GM15510 (cell line): ENCODE data around the gene NMNAT1.

Experiments
- POLR2A ChIP-seq: IDR thresholded peaks from 3 replicates; pipeline ENCODE4 v1.6.1; 2011; ENCODE audit warnings: borderline replicate concordance; ENCODE audit not compliant: insufficient read length; ENCODE audit errors: extremely low read depth

Gene NMNAT1

GRCh38 chr1:9912264-9912936 is 30.9 kb upstream of the NMNAT1 start:
- TF ChIP-seq POLR2A: no peak

DNA sequence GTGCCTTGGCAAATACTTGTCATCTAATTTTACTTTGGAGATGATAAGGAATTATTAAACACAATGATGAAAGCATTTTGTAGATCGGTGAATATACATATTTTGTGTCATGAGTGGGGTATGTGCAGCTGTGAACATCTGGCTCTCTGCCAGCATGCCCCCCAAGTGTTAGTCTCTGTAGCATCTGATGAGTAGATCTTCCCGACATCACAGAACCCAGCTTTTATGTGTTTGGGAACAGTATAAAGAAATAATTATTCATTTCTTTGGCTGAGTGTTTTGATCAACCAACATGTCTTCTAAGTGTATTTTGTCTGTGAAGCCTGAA is 28.7 kb upstream of the NMNAT1 start:
- TF ChIP-seq POLR2A: no peak

DNA sequence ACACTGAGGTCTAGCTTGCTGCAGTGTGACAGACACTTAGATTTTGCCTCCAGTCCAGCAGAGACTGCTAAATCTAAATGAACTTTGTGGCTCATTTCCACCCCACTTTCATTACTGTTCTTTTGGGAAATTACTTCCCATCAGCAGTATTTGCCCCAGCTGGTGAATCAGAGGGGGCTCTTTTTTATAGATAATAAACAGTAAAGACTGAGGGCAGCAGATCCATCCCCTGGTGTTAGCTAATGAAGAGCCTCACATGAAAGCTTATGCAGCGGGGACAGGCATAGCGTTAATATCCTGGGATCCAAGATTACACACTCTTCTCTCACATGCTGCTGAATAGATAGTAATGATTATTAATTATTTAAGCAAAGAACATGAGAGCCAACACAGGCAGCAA is 26.8 kb upstream of the NMNAT1 start:
- TF ChIP-seq POLR2A: no peak

DNA sequence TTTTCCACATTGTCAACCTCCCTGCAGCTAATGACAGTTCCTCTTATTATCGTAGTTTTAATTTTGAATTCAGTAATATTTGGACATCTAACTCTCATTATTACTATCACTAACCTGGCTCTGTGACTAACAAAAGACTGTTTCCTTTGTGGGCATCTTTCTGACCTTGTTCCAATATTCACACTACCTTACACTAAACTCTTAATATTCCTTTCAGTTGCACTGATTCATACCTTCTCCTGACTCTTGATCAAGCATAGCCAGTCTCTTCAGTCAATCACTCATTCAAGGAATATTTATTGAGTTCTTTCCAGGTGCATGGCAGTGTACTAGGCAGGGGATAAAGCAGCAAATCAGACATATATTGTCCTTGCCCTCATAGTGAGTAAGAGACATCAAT is 25.4 kb upstream of the NMNAT1 start:
- no peak for TF ChIP-seq POLR2A

DNA sequence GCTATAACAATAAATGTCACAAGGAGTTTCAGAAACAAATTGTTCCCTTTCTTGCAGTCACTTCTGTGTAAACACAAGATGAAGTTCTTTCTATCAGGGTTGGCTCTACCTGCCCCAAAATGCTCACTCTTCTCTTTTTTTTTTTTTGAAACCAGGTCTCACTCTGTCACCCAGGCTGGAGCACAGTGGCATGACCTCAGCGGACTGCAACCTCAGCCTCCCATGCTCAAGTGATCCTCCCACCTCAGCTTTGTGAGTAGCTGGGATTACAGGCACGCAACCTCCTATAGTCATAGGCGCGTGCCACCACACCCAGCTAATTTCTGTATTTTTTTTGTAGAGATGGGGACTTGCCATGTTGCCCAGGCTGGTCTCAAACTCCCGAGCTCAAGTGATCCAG is 22.7 kb upstream of the NMNAT1 start:
- no peak for TF ChIP-seq POLR2A

DNA sequence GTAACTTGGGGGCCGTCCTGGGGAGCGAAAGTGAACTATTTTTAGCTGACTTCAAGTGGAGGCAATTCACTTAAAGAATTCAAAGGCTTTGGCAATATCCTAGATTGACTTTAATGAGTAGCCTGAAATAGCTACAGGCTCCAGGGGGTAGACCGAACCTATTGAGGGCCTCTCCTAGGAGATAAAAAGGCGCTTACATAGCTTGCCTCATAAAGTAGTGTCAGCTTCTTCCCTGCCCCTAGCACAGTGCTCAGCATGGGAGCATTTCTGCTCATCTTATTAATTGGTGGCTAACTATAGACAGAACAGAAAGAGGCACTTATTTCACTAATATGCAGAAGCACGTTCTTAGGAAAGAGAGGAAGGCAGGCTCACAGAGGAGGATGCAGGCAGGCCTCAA is 20.9 kb upstream of the NMNAT1 start:
- no peak for TF ChIP-seq POLR2A

DNA sequence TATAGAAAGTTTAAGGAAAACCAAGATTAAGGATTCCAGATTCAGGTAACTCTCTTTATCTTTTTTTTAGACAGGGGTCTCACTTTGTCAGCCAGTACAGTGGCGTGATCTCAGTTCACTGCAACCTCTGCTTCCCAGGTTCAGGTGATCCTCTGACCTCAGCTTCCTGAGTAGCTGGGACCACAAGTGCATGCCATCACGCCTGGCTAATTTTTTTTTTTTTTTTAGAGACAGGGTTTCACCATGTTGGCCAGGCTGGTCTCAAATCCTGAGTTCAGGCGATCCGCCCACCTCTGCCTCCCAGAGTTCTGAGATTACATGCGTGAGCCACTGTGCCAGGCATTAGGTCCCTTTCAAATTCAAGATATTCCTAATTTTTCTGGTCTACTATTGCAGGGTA is 16.0 kb upstream of the NMNAT1 start:
- TF ChIP-seq POLR2A: no peak

GRCh38 chr1:9929431-9930385 is 13.6 kb upstream of the NMNAT1 start:
- TF ChIP-seq POLR2A: no peak

DNA sequence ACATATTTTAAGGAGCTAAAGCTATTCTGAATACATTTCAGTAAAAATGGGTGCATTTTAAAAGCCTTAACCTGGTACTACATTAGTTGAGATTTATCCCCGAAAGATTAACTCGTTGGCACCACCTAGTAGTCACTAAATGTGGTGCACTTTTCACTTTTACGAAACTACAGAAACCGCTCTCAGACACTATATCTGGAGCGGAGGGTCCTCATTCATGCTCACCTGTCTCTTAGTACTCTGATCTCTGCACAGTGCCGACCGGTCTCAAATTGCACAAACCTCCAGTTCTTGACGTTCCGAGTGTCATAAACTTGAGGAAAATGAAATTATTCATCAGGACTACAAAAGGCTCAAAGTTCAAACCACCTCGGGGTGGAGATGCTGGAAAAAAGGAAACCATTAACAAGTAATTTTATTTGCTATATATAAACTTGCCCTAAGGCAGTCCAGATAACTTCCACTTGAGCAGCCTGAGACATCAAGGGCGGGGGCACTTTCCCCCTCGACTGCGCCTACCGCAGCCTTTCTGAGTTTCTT is 806 bp upstream of the NMNAT1 start:
- no peak for TF ChIP-seq POLR2A

DNA sequence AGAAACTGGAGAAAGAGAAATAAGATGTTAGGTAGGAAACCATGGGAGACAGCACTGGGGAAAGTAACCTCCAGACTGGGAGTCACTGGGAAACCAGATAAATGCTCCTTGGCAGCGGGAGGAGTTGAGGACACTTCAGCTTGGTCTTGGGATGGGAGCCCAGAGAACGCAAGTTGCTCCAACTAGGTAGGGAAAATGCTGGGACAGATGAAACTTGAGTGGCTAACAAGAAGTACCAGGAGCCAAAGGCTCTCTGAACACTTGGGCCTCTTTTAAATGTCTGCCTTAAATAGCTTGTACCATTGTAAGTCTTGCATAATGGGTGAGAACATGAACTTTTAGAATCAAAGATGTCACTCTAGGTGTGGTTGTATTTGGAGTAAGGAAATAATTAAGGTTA is 3.0 kb downstream of the NMNAT1 start:
- TF ChIP-seq POLR2A: no peak

- TF ChIP-seq POLR2A: no peak
Observed at GRCh38 chr1:9957726-9958125, 14.5 kb downstream of the NMNAT1 start.

DNA sequence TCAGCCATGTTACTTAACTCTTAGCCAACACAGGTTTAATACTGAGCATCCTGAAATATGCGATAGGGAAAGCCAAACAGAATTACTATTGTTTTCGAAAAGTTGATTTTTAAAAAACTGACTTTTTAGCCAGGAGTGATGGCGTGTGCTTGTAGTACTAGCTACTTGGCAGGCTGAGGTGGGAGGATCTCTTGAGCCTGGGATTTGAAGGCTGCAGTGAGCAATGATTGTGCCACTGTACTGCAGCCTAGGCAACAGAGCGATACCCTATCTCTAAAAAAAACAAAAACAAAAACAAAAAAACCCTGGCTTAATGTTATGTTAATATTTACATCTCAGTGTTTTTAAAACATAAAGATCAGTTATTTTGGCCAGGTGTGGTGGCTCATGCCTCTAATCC is 16.7 kb downstream of the NMNAT1 start:
- no peak for TF ChIP-seq POLR2A

DNA sequence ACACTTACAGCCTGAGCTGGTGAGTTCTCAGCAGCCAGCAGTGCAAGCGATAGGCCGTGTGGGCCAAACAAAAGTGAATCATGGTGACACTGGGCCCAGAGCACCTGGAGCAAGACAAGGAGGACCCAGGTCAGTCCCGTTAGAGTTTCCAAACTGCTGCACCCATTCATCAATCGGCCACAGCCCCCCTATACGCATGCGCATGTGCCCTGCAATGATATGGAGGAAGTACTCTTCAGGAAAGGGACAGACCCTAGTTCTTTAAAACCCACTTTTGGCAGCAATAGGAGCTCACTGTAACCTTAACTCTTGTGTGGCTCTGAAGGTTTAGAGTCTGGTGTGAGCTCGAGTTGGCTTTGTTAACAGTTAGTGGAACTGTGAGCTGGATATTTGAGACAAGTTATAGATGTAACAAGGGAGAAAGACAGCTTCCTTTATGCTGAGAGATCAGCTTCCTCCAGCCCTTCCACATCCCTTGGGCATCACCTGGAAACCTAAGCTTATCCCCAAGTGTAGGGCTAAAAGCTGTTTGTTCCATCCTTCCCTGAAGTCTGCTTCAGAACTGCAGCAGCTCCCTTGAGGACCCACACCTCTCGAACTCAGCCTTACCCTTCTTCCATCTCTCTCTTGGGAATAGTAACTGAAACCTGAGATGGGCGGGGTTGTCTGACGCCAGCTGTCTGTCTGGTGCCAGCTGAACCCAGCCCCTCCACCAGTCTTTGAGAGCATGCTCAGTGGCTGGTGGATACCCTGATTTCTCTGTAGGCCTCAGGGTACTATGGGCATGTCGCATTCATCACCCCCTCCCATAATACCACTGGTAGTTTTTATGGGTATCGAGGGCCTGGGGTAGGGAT is 17.7 kb downstream of the NMNAT1 start:
- no peak for TF ChIP-seq POLR2A

- no peak for TF ChIP-seq POLR2A
Observed at GRCh38 chr1:9984253-9984652, 41.0 kb downstream of the NMNAT1 start.

- TF ChIP-seq POLR2A: no peak
Observed at GRCh38 chr1:9985001-9985400, 41.7 kb downstream of the NMNAT1 start.
